Breast epithelium (tissue), 4 donors: ENCODE data around the gene VASP. TPM values are rescaled to one million over a fixed set of nuclear protein-coding genes. Genes with fewer than 3 reads are reported as not detected.

Experiments used
- DNase-seq, 2 donors: peaks; one replicate each; pipeline ENCODE4 v3.0.0-alpha.2; 2019; ENCODE audit warnings: low spot score in 2 of 2
- H3K27ac ChIP-seq, 2 donors: fragments of 200-600 bp; sonication (generic) in 1 of 2; one replicate each; pipeline ENCODE4 v1.5.1; 2016 to 2019; ENCODE audit warnings: mild to moderate bottlenecking in 1 of 2
- H3K27me3 ChIP-seq, 2 donors: fragments of 200-600 bp; sonication (generic) in 1 of 2; one replicate each; pipeline versions ENCODE4 v1.5.1 to v1.6.0; 2017 to 2019; ENCODE audit warnings: control low read depth in 1 of 2, mild to moderate bottlenecking in 1 of 2
- H3K36me3 ChIP-seq: fragments of 200-600 bp; one replicate; pipeline ENCODE4 v1.5.1; 2019
- H3K4me1 ChIP-seq, 2 donors: fragments of 200-600 bp; sonication (generic); one replicate each; pipeline ENCODE4 v1.5.1; 2016 to 2019; ENCODE audit warnings: control low read depth in 1 of 2
- H3K4me3 ChIP-seq, 3 donors: fragments of 200-600 bp; sonication (generic); 1 replicate in 2 of 3; 2 replicates in 1 of 3; pipeline ENCODE4 v1.5.1; 2016 to 2019; ENCODE audit warnings: mild to moderate bottlenecking in 3 of 3, moderate library complexity in 2 of 3
- H3K9me3 ChIP-seq, 2 donors: fragments of 200-600 bp; sonication (generic) in 1 of 2; one replicate each; pipeline ENCODE4 v1.5.1; 2016 to 2019; ENCODE audit warnings: control low read depth in 1 of 2
- CTCF ChIP-seq, 3 donors: fragments of 450-650 bp; IDR thresholded peaks; one replicate each; pipeline ENCODE4 v1.5.1; 2016 to 2017; ENCODE audit warnings: antibody characterized with exemption in 3 of 3, mild to moderate bottlenecking in 3 of 3, moderate library complexity in 3 of 3
- POLR2A ChIP-seq: fragments of 450-650 bp; IDR thresholded peaks from one replicate; pipeline ENCODE4 v1.6.1; 2016; ENCODE audit warnings: antibody characterized with exemption, mild to moderate bottlenecking, moderate library complexity
- POLR2AphosphoS5 ChIP-seq, 3 donors: sonication (generic); formaldehyde crosslinking; IDR thresholded peaks; one replicate each; pipeline ENCODE4 v1.6.1; 2017; ENCODE audit warnings: antibody characterized with exemption in 3 of 3
- intact Hi-C: fragments of 100-400 bp; cut with DNase I; formaldehyde crosslinking; loops from one replicate; pipeline ENCODE4 v1.15.1; 2023; ENCODE audit warnings: low total_unique reads
- total RNA-seq, 3 donors: library from RNA; depleted of rRNA; stranded (reverse); fragments of >200 nt; gene quantifications; one replicate each; pipeline ENCODE4 v1.1.0, GENCODE V29; 2016

The VASP gene
- total RNA-seq, 3 donors from 2014 or later, result 31.8 to 61.6 (median 52.2) TPM

- intact Hi-C loops, result no loop called here
- H3K9me3 ChIP-seq, result no peaks in the 10 kb centered on the region
- peak; percentile 94 to 95 for DNase-seq
Measured at GRCh38 chr19:45469132-45469944, 37.9 kb upstream of the VASP start.

GRCh38 chr19:45469945-45470761, 37.1 kb upstream of the VASP start:
- Histone ChIP-seq H3K27ac (peak overlapping the region; percentile 99 to 100), H3K27me3 (no peaks in the 10 kb centered on the region), H3K4me1 (peaks cover 5 to 8% of the 10 kb centered on the region in 2 donors), H3K4me3 (peak overlapping the region; percentile 76 to 85 (median 84)), H3K9me3 (no peaks in the 10 kb centered on the region), H3K36me3 (no peaks in the 10 kb centered on the region)
- intact Hi-C loops, result loop anchor here (10.0 kb wide), 1 partner anchor 45 kb away; the partner anchor contains the start of gene ERCC1
- peak in 1 of 3 donors; percentile 81 for TF ChIP-seq POLR2AphosphoS5 (IDR thresholded peaks at IDR 0.05)
- no peak for TF ChIP-seq CTCF (IDR thresholded peaks at IDR 0.05)
- DNase-seq, result peak in 1 of 2 donors; percentile 67

More at GRCh38 chr19:45469132-45469944, 37.9 kb upstream of the VASP start:
- Histone ChIP-seq H3K4me3 (peak overlapping the region; percentile 76 to 85 (median 84)), H3K36me3 (no peaks in the 10 kb centered on the region), H3K27me3 (no peaks in the 10 kb centered on the region), H3K4me1 (peaks cover 5 to 8% of the 10 kb centered on the region in 2 donors), H3K27ac (peak overlapping the region; percentile 99 to 100)
- TF ChIP-seq POLR2AphosphoS5 (IDR thresholded peaks at IDR 0.05) (peak; percentile 87 to 97 (median 97)), CTCF (IDR thresholded peaks at IDR 0.05) (peak in 1 of 3 donors; percentile 22), POLR2A (peak; percentile 50)

- Histone ChIP-seq H3K4me3 (peak overlapping the region; percentile 76 to 85 (median 84)), H3K4me1 (peaks cover 5 to 8% of the 10 kb centered on the region in 2 donors), H3K27ac (peak overlapping the region in 1 of 2 donors; percentile 100), H3K9me3 (no peaks in the 10 kb centered on the region), H3K27me3 (no peaks in the 10 kb centered on the region), H3K36me3 (no peaks in the 10 kb centered on the region)
- no peak for DNase-seq
- intact Hi-C loops, result loop anchor here (10.0 kb wide), 1 partner anchor 46 kb away; the partner anchor contains the start of gene ERCC1
- TF ChIP-seq POLR2A (no peak), CTCF (IDR thresholded peaks at IDR 0.05) (no peak), POLR2AphosphoS5 (IDR thresholded peaks at IDR 0.05) (peak in 1 of 3 donors; percentile 2)
Measured at GRCh38 chr19:45470762-45471081, 36.6 kb upstream of the VASP start.

- H3K4me3 ChIP-seq, result peak overlapping the region in 1 of 3 donors; percentile 85
Measured at GRCh38 chr19:45471111-45471930, 36.0 kb upstream of the VASP start.

More at GRCh38 chr19:45471111-45471930, 36.0 kb upstream of the VASP start:
- no peaks in the 10 kb centered on the region for H3K36me3 ChIP-seq
- no peaks in the 10 kb centered on the region for H3K9me3 ChIP-seq
- H3K27ac ChIP-seq, result no peak overlapping the region
- intact Hi-C loops, result loop anchor here (10.0 kb wide), 1 partner anchor 47 kb away; the partner anchor contains the start of gene ERCC1
- no peaks in the 10 kb centered on the region for H3K27me3 ChIP-seq
- peaks cover 5 to 8% of the 10 kb centered on the region in 2 donors for H3K4me1 ChIP-seq
- DNase-seq, result no peak
- TF ChIP-seq POLR2AphosphoS5 (IDR thresholded peaks at IDR 0.05) (peak in 1 of 3 donors; percentile 63), POLR2A (no peak), CTCF (IDR thresholded peaks at IDR 0.05) (no peak)
